ENCODE results near the gene ITPK1. TPM values are rescaled to one million over a fixed set of nuclear protein-coding genes. Genes with fewer than 3 reads are reported as not detected.

ITPK1 gene
- total and polyA plus RNA-seq, 2 experiments from 2014 or later, result 18.7 to 35.0 TPM

DNA sequence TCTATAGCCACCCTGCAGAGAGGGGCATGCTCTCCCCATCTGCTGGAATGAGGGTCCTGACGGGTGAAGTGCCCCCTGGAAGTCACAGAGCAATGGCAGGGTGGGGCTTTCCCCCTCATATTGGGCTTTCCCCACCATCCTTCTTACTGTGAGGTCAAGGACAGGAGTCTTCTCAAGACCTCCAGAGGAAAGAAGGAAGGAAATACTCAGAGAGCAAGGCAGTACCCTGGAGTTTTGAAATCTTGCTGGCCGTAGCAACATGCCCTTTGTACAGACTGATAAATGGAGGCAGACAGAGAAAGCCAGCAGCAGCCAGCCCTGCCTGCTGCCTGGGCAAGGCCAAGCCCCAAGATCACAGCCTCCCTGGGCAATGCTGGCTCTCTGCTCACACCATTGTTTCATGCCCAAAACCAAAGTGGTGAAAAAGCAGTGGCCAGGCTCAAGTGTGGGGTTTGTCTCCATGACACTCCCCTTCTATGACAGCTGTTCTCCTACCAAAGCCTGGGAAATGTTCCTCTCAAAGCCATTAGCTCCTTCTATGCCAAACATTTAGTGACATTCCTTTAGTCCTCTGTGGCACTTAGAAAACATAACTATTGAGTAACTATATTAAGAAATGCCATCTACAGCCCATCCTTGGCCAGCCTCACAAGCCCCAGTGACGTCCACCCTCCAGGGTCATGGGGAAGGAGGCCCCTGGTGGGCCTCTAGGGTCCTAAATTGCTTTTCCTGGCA, 13.2 kb upstream of the ITPK1 start:
- Histone ChIP-seq H3K79me2 (ENCODE audit: insufficient read depth) (no peaks in the 10 kb centered on the region), H3K4me2 (ENCODE audit: unreplicated experiment) (no peak overlapping the region), H3K9ac (no peak overlapping the region), H3K36me3 (ENCODE audit: low read depth) (no peaks in the 10 kb centered on the region), H3K4me1 (ENCODE audit: insufficient read depth) (peaks cover 5% of the 10 kb centered on the region), H3K9me2 (ENCODE audit: insufficient read depth) (no peaks in the 10 kb centered on the region), H4K20me1 (ENCODE audit: insufficient read depth) (no peaks in the 10 kb centered on the region), H3K27ac (no peak overlapping the region), H3K9me3 (ENCODE audit: low read depth) (no peaks in the 10 kb centered on the region), H3K27me3 (replicated peaks; ENCODE audit: insufficient read depth) (no peaks in the 10 kb centered on the region), H3K4me3 (no peak overlapping the region), H2AFZ (no peak overlapping the region), H3F3A (ENCODE audit: insufficient read depth) (peaks cover 5% of the 10 kb centered on the region; the same call in 1 of the 2 replicates)
- in situ Hi-C loops (cut with MboI), result no loop called here
- WGBS, 2 experiments (ENCODE audit: low coverage in 1 of 2, low lambda C conversion rate in 2 of 2, missing lambda C conversion rate in 2 of 2), result 35 to 36% methylated on average over 3 of the region's 3 CpGs
- TF ChIP-seq EZH2 (IDR thresholded peaks at IDR 0.05; ENCODE audit: insufficient read depth, poor library complexity, severe bottlenecking) (no peak), EZH2phosphoT487 (IDR thresholded peaks at IDR 0.05; ENCODE audit: insufficient read depth, low read depth) (no peak)
- DNase-seq, result no peak

DNA sequence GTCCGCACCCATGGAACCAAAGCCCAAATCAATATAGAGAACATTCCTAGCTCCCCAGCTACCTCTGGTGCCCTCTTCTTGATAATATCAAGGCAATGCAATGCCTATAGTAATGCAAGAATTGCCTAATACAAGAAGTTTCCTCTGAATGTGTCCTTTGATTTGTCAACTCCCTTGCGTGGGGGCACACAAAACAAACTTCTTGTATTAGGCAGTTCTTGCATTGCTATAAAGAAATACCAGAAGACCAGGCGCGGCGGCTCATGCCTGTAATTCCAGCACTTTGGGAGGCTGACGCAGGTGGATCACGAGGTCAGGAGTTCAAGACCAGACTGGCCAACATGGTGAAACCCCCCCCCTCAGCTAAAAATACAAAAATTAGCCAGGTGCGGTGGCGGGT, 10.4 kb upstream of the ITPK1 start:
- no peak overlapping the region for H3K4me2 ChIP-seq (ENCODE audit: unreplicated experiment)
- H4K20me1 ChIP-seq (ENCODE audit: insufficient read depth), result no peaks in the 10 kb centered on the region
- H3K36me3 ChIP-seq (ENCODE audit: low read depth), result no peaks in the 10 kb centered on the region
- no peak overlapping the region for H3K4me3 ChIP-seq
- WGBS, 2 experiments (ENCODE audit: low coverage in 1 of 2, low lambda C conversion rate in 2 of 2, missing lambda C conversion rate in 2 of 2), result 87 to 92% methylated on average over 9 of the region's 9 CpGs
- no peaks in the 10 kb centered on the region for H3K79me2 ChIP-seq (ENCODE audit: insufficient read depth)
- no peaks in the 10 kb centered on the region for H3F3A ChIP-seq (ENCODE audit: insufficient read depth)
- no peaks in the 10 kb centered on the region for H3K9me2 ChIP-seq (ENCODE audit: insufficient read depth)
- DNase-seq, result no peak
- H3K27me3 ChIP-seq (replicated peaks; ENCODE audit: insufficient read depth), result no peaks in the 10 kb centered on the region
- H3K27ac ChIP-seq, result no peak overlapping the region
- no peaks in the 10 kb centered on the region for H3K9me3 ChIP-seq (ENCODE audit: low read depth)
- no peak overlapping the region for H2AFZ ChIP-seq
- TF ChIP-seq EZH2phosphoT487 (IDR thresholded peaks at IDR 0.05; ENCODE audit: insufficient read depth, low read depth), result no peak
- TF ChIP-seq EZH2 (IDR thresholded peaks at IDR 0.05; ENCODE audit: insufficient read depth, poor library complexity, severe bottlenecking), result no peak
- H3K4me1 ChIP-seq (ENCODE audit: insufficient read depth), result no peaks in the 10 kb centered on the region
- no peak overlapping the region for H3K9ac ChIP-seq
- in situ Hi-C loops (cut with MboI), result no loop called here

DNA sequence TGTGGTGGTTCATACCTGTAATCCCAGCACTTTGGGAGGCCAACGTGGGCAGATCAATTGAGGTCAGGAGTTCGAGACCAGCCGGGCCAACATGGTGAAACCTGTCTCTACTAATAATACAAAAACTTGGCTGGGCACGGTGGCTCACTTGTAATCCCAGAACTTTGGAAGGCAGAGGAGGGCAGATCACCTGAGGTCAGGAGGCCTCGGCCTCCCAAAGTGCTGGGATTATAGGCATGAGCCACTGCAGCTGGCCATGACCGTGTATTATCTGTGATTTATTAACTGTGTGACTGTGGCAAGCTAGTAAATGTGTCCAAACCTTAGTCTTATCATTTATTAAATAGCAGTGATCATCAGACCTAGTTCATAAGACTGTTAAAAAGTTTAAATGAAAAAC, 7.1 kb upstream of the ITPK1 start:
- Histone ChIP-seq H3K9me3 (ENCODE audit: low read depth) (no peaks in the 10 kb centered on the region), H3K9ac (no peak overlapping the region), H2AFZ (no peak overlapping the region), H3K4me1 (ENCODE audit: insufficient read depth) (no peaks in the 10 kb centered on the region), H3K36me3 (ENCODE audit: low read depth) (no peaks in the 10 kb centered on the region), H4K20me1 (ENCODE audit: insufficient read depth) (no peaks in the 10 kb centered on the region), H3K27me3 (replicated peaks; ENCODE audit: insufficient read depth) (no peaks in the 10 kb centered on the region), H3F3A (ENCODE audit: insufficient read depth) (no peaks in the 10 kb centered on the region), H3K27ac (no peak overlapping the region), H3K9me2 (ENCODE audit: insufficient read depth) (no peaks in the 10 kb centered on the region), H3K4me3 (no peak overlapping the region), H3K79me2 (ENCODE audit: insufficient read depth) (no peaks in the 10 kb centered on the region), H3K4me2 (ENCODE audit: unreplicated experiment) (no peak overlapping the region)
- 80 to 89% methylated on average over 6 of the region's 6 CpGs for WGBS, 2 experiments (ENCODE audit: low coverage in 1 of 2, low lambda C conversion rate in 2 of 2, missing lambda C conversion rate in 2 of 2)
- DNase-seq, result no peak
- TF ChIP-seq EZH2 (IDR thresholded peaks at IDR 0.05; ENCODE audit: insufficient read depth, poor library complexity, severe bottlenecking), result no peak
- TF ChIP-seq EZH2phosphoT487 (IDR thresholded peaks at IDR 0.05; ENCODE audit: insufficient read depth, low read depth), result no peak
- in situ Hi-C loops (cut with MboI), result no loop called here

GRCh38 chr14:93121030-93121834, 5.5 kb upstream of the ITPK1 start:
- no peak for DNase-seq
- H3F3A ChIP-seq (ENCODE audit: insufficient read depth), result no peaks in the 10 kb centered on the region
- H3K4me1 ChIP-seq (ENCODE audit: insufficient read depth), result no peaks in the 10 kb centered on the region; the same call in 1 of the 2 replicates
- in situ Hi-C loops (cut with MboI), result no loop called here
- H2AFZ ChIP-seq, result no peak overlapping the region
- H3K4me2 ChIP-seq (ENCODE audit: unreplicated experiment), result no peak overlapping the region
- H3K9ac ChIP-seq, result no peak overlapping the region
- H3K36me3 ChIP-seq (ENCODE audit: low read depth), result no peaks in the 10 kb centered on the region
- H3K4me3 ChIP-seq, result no peak overlapping the region
- H3K79me2 ChIP-seq (ENCODE audit: insufficient read depth), result no peaks in the 10 kb centered on the region
- H3K27ac ChIP-seq, result no peak overlapping the region
- H3K27me3 ChIP-seq (replicated peaks; ENCODE audit: insufficient read depth), result no peaks in the 10 kb centered on the region
- WGBS, 2 experiments (ENCODE audit: low coverage in 1 of 2, low lambda C conversion rate in 2 of 2, missing lambda C conversion rate in 2 of 2), result 65 to 71% methylated on average over 5 of the region's 5 CpGs
- no peaks in the 10 kb centered on the region for H3K9me2 ChIP-seq (ENCODE audit: insufficient read depth)
- TF ChIP-seq EZH2phosphoT487 (IDR thresholded peaks at IDR 0.05; ENCODE audit: insufficient read depth, low read depth) (no peak), EZH2 (IDR thresholded peaks at IDR 0.05; ENCODE audit: insufficient read depth, poor library complexity, severe bottlenecking) (no peak)
- no peaks in the 10 kb centered on the region for H3K9me3 ChIP-seq (ENCODE audit: low read depth)
- H4K20me1 ChIP-seq (ENCODE audit: insufficient read depth), result no peaks in the 10 kb centered on the region

All from GM23248 (cell line).